Right lobe of liver (tissue), 4 donors: Measurements from ENCODE around the gene SCRT2.

ENCODE experiments used
- POLR2A ChIP-seq: fragments of 450-650 bp; IDR thresholded peaks from one replicate; pipeline ENCODE4 v1.6.1; 2017; ENCODE audit warnings: antibody characterized with exemption, mild to moderate bottlenecking
- TF ChIP-seq, protein P1 (sequence below), 4 donors: fragments of 200-600 bp in 3 of 4; fragments of 450-650 bp in 1 of 4; IDR thresholded peaks; one replicate each; pipeline versions ENCODE4 v1.5.1 to v1.8.0; 2016 to 2022; ENCODE audit warnings: antibody characterized with exemption in 4 of 4, mild to moderate bottlenecking in 2 of 4
- donor health status: DM: no; HTN: no; CAD: no.
- donor health status: DM: no; HTN: no; CAD: no.
- donor health status: DM: no; HTN: yes; CAD: no.

DNA sequence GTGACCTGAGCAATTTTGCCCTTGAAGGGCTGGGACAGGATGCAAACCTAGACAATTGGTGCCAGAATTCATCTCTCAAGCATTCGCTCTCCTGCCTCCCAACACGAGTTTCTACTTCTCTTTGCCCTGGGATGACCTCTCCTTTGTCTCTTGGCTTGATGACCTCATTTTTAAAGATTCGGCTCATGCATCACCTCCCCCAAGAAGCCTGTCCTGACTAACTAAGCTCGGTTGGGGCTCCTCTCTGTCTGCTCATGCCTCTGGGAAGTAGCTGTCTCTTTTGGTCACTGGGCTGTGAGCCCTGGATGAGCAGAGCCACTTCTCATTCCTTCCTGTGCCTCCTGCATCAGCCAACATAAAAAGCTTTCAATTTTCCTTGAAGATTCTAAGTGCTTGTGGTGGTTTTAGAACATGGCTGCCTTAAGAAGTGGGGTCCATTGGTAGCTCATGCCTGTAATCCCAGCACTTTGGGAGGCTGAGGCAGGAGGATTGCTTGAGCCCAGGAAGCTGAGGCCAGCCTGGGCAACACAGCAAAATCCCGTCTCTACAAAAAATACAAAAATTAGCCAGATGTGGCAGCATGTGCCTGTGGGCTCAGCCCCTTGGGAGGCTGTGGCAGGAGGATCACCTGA, 54.4 kb downstream of the SCRT2 start:
- TF ChIP-seq, protein P1, sequence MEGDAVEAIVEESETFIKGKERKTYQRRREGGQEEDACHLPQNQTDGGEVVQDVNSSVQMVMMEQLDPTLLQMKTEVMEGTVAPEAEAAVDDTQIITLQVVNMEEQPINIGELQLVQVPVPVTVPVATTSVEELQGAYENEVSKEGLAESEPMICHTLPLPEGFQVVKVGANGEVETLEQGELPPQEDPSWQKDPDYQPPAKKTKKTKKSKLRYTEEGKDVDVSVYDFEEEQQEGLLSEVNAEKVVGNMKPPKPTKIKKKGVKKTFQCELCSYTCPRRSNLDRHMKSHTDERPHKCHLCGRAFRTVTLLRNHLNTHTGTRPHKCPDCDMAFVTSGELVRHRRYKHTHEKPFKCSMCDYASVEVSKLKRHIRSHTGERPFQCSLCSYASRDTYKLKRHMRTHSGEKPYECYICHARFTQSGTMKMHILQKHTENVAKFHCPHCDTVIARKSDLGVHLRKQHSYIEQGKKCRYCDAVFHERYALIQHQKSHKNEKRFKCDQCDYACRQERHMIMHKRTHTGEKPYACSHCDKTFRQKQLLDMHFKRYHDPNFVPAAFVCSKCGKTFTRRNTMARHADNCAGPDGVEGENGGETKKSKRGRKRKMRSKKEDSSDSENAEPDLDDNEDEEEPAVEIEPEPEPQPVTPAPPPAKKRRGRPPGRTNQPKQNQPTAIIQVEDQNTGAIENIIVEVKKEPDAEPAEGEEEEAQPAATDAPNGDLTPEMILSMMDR (IDR thresholded peaks at IDR 0.05) = no peak
- no peak for TF ChIP-seq POLR2A
